ENCODE data around the gene GLI2.

GLI2 gene

DNA sequence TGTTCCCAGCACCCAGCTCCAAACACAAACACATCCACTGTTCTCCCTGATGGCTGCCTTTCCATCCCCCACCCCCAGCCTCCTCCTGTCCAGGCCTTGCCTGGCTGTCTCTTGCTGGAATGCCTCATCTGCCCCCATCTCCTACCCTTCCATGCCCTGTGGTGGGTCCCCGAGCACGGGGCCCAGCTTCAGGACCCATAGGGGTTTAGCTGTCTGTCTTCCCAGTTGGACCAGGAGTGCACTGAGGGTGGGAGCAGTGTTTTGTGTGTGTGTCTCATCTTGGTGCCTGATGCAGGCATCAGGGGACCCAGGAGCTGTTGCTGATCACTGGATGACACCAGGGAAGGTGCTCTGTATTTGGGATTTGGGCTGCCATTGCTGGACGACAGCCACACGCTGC, 34.5 kb downstream of the GLI2 start:
- no peaks in the 10 kb centered on the region for H3F3A ChIP-seq (ENCODE audit: insufficient read depth, low read length)
- H3K79me2 ChIP-seq (ENCODE audit: low read length): no peaks in the 10 kb centered on the region
- no peak for TF ChIP-seq EZH2 (optimal IDR thresholded peaks at IDR 0.05; ENCODE audit: low read depth, low read length)
- no peak for TF ChIP-seq EZH2phosphoT487 (IDR thresholded peaks at IDR 0.05; ENCODE audit: low read length)
- TF ChIP-seq, protein P1, sequence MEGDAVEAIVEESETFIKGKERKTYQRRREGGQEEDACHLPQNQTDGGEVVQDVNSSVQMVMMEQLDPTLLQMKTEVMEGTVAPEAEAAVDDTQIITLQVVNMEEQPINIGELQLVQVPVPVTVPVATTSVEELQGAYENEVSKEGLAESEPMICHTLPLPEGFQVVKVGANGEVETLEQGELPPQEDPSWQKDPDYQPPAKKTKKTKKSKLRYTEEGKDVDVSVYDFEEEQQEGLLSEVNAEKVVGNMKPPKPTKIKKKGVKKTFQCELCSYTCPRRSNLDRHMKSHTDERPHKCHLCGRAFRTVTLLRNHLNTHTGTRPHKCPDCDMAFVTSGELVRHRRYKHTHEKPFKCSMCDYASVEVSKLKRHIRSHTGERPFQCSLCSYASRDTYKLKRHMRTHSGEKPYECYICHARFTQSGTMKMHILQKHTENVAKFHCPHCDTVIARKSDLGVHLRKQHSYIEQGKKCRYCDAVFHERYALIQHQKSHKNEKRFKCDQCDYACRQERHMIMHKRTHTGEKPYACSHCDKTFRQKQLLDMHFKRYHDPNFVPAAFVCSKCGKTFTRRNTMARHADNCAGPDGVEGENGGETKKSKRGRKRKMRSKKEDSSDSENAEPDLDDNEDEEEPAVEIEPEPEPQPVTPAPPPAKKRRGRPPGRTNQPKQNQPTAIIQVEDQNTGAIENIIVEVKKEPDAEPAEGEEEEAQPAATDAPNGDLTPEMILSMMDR (IDR thresholded peaks at IDR 0.05; ENCODE audit: low read length): no peak
- H3K9me3 ChIP-seq (replicated peaks; ENCODE audit: insufficient read depth, low read length): no peaks in the 10 kb centered on the region
- H3K9ac ChIP-seq (ENCODE audit: low read length): no peak overlapping the region
- H3K4me3 ChIP-seq (ENCODE audit: low read length): no peak overlapping the region
- H3K27me3 ChIP-seq (replicated peaks; ENCODE audit: insufficient read depth, low read length): peaks cover 13% of the 10 kb centered on the region
- no peaks in the 10 kb centered on the region for H3K9me2 ChIP-seq (replicated peaks; ENCODE audit: insufficient read depth, low read length)
- H3K4me1 ChIP-seq (ENCODE audit: low read length): no peaks in the 10 kb centered on the region
- H2AFZ ChIP-seq (ENCODE audit: low read length): no peak overlapping the region
- no peaks in the 10 kb centered on the region for H3K36me3 ChIP-seq (replicated peaks; ENCODE audit: insufficient read depth, low read length)
- no peak overlapping the region for H3K4me2 ChIP-seq (ENCODE audit: low read depth, low read length)
- H4K20me1 ChIP-seq (ENCODE audit: insufficient read depth, low read length): no peaks in the 10 kb centered on the region
- no peak for DNase-seq
- H3K27ac ChIP-seq (ENCODE audit: low read length): no peak overlapping the region

DNA sequence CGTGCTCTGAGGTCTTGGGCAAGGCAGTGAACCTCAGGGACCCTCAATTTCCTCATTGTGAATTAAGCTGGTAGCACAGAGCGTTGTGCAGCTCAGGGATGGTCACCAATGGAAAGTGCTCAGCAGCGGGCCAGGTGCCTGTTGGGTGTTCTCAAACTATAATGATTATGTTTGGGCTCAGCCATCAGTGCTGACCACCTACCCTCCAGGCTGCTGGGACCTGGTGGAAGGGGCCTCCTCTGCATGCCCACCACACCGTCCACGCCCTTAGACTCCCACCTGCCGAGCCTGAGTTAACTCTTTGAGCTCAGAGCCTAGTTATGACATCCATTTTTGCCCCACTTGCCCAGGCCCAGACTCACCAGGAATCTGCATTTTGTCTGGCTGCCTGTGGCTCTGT, 35.0 kb downstream of the GLI2 start:
- Histone ChIP-seq H3K27me3 (replicated peaks; ENCODE audit: insufficient read depth, low read length) (peaks cover 13% of the 10 kb centered on the region), H3K36me3 (replicated peaks; ENCODE audit: insufficient read depth, low read length) (no peaks in the 10 kb centered on the region), H3K4me1 (ENCODE audit: low read length) (no peaks in the 10 kb centered on the region), H3F3A (ENCODE audit: insufficient read depth, low read length) (no peaks in the 10 kb centered on the region), H2AFZ (ENCODE audit: low read length) (no peak overlapping the region), H3K9ac (ENCODE audit: low read length) (no peak overlapping the region), H3K4me2 (ENCODE audit: low read depth, low read length) (no peak overlapping the region), H4K20me1 (ENCODE audit: insufficient read depth, low read length) (no peaks in the 10 kb centered on the region), H3K9me2 (replicated peaks; ENCODE audit: insufficient read depth, low read length) (no peaks in the 10 kb centered on the region), H3K27ac (ENCODE audit: low read length) (no peak overlapping the region), H3K9me3 (replicated peaks; ENCODE audit: insufficient read depth, low read length) (no peaks in the 10 kb centered on the region), H3K79me2 (ENCODE audit: low read length) (no peaks in the 10 kb centered on the region), H3K4me3 (ENCODE audit: low read length) (no peak overlapping the region)
- DNase-seq: no peak
- TF ChIP-seq EZH2 (optimal IDR thresholded peaks at IDR 0.05; ENCODE audit: low read depth, low read length): no peak
- TF ChIP-seq, protein P1 (IDR thresholded peaks at IDR 0.05; ENCODE audit: low read length): no peak
- no peak for TF ChIP-seq EZH2phosphoT487 (IDR thresholded peaks at IDR 0.05; ENCODE audit: low read length)

DNA sequence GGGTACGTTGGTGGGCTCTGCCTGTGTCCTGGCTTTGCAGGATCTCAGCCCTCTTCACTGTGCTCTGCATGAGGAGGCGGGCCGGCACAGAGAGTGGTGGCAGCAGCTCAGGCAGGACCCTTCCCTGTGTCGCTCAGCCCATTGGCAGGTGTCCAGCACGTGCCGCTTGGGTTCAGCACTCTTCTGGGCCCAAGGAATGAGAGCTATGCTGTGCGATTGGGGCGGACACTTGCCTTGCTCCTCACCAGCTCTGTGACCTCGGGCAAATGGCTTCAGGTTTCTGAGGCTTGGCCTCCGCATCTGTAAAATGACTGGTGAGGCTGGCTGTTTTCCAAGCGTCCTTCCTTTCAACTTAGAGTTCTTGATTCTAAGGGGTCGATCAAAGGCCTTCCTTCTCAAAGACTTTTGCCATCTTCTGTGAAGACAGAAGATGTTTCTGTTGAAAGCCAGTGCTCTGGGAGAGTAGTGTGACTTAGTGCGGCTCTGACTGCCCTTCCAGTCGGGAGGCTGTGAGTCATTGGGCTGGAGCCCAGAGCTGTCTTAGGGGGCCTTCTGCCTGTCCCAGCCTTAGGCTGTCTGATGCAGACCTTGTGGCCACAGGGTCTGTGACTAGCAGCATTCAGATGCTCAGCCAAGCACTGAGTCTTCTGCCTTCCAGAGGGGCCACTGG, 35.6 kb downstream of the GLI2 start:
- H3K79me2 ChIP-seq (ENCODE audit: low read length): no peaks in the 10 kb centered on the region
- H3F3A ChIP-seq (ENCODE audit: insufficient read depth, low read length): no peaks in the 10 kb centered on the region
- H3K36me3 ChIP-seq (replicated peaks; ENCODE audit: insufficient read depth, low read length): no peaks in the 10 kb centered on the region
- H3K9me3 ChIP-seq (replicated peaks; ENCODE audit: insufficient read depth, low read length): no peaks in the 10 kb centered on the region
- DNase-seq: no peak
- no peaks in the 10 kb centered on the region for H3K9me2 ChIP-seq (replicated peaks; ENCODE audit: insufficient read depth, low read length)
- no peak overlapping the region for H3K4me3 ChIP-seq (ENCODE audit: low read length)
- H3K9ac ChIP-seq (ENCODE audit: low read length): no peak overlapping the region
- no peak overlapping the region for H2AFZ ChIP-seq (ENCODE audit: low read length)
- no peak overlapping the region for H3K4me2 ChIP-seq (ENCODE audit: low read depth, low read length)
- peaks cover 9% of the 10 kb centered on the region for H3K27me3 ChIP-seq (replicated peaks; ENCODE audit: insufficient read depth, low read length)
- no peak overlapping the region for H3K27ac ChIP-seq (ENCODE audit: low read length)
- TF ChIP-seq EZH2 (optimal IDR thresholded peaks at IDR 0.05; ENCODE audit: low read depth, low read length) (no peak), EZH2phosphoT487 (IDR thresholded peaks at IDR 0.05; ENCODE audit: low read length) (no peak)
- TF ChIP-seq, protein P1 (IDR thresholded peaks at IDR 0.05; ENCODE audit: low read length): no peak
- no peaks in the 10 kb centered on the region for H4K20me1 ChIP-seq (ENCODE audit: insufficient read depth, low read length)
- no peaks in the 10 kb centered on the region for H3K4me1 ChIP-seq (ENCODE audit: low read length)

All from MM.1S (cell line).